NCI-H345 treated with DMSO at 0.1 percent for 48 hours (cell line): ENCODE results near the gene FNBP1L.

Experiments used
- DNase-seq: peaks from one replicate; lab custom pipeline; 2025; ENCODE audit not compliant: unreplicated experiment; lab: John Stamatoyannopoulos, UW

The FNBP1L gene

DNA sequence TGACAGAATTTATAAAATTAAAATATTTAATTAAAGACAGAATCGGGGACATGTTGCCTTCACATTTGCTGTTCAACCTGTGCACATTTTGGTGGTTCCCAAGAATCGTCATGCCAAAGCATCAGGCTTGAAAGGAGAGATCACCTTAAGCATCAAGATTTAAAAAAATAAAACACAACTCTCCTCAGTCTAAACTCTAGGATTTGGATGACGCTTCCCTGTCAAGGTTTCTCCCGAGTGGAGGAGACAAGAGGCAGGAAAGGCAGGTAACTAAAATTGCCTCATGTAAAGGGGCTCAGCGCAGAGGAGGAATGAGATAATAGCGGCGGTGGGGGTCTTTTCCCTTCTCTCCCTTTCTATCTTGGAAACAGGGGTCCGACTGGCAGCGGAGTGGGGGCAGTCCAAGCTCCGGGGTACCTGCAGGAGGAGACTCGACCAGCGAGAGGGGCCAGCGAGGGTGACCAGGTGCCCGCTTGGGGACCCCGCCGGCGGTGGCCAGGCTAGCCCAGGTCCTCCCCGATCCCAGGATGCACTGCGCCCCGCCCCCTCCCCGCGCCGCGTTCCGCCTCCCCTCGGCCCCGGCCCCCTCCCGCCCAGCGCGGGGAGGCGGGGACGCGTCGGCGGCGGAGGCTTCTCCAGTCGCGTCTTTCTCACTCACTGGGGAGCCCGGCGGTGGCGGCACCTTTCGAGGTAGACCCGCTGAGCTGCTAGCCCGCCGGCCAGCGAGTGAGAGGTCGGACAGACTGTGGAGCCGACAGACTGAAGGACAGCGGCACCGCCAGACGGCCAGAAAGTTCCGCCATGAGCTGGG lies at the start of gene FNBP1L:
FNBP1L (plus strand) TSS at position 638 of the 811 bp plus-strand sequence; CDS start at position 802, 164 bp downstream.
- peak; percentile 62 for DNase-seq

DNA sequence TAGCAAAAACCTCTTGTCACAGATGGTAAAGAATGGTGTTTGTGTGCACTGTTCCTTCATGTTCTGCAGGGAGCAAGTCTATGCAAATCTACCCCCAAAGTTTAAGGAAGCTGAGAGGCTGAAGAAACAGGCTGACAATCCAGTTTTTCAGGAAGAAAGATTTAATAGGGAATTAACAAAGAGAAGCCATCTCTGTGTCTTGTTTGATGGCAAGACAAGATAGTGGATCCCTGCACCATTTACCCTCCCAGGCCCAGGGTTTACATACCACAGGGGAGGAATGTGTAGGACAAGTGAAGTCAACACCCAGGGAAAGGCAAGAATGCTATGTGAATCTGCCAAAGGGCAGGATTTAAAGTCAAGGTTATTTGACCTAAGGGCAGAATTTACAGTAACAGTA lies 48.1 kb upstream of the FNBP1L start:
- DNase-seq, result no peak

DNA sequence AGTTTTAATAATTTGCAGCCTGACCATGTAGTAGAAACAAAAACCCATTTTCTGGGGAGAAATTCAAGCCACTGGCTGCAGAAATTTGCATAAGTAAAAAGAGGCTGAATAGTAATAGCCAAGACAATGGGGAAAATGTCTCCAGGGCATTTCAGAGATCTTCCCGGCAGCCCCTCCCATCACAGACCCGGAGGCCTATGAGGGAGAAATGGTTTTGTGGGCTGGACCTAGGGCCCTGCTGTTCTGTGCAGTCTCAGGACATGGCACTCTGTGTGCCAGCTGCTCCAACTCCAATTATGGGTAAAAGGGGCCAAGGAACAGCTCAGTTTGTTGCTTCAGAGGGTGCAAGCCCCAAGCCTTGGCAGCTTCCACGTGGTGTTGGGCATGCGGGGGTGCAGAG lies 39.7 kb upstream of the FNBP1L start:
- no peak for DNase-seq

DNA sequence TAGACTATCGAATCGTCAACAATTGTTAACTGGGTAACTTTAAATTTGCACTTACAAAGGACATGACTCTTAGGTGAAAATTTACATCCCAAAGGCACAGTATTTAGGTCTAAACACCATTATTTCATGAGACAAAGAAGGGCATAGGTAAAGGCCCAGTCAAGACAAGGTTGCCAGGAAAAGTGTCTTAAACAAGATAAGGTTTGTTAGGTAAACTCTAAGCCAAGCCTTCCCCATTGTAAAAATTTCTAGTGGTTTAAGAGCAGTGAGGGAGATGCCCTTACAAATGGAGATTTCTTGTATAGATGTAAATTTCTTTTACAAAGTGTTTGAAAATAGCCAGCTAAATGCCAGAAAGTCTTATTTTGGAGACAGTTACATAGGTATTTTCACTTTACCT lies 36.9 kb upstream of the FNBP1L start:
- DNase-seq, result no peak

DNA sequence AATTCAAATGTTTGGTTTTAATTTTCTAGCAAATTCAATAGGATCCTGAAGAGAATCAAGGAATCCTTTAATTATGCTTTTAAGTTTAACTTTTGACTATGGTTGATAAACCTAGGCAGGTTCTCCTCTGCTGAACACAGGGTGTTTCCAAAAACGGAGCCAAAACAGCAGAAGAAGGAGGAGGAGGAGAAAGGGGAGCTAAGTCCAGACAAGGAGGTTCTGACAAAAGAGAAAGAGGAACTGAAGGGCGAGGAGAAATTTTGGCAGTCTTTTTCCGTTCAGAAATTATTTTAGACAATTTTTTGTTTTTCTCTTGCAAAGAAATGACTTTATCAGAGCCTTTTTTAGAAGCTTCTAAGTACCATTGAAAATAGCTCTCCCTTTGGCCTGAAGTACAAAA lies 33.2 kb upstream of the FNBP1L start:
- DNase-seq, result no peak

DNA sequence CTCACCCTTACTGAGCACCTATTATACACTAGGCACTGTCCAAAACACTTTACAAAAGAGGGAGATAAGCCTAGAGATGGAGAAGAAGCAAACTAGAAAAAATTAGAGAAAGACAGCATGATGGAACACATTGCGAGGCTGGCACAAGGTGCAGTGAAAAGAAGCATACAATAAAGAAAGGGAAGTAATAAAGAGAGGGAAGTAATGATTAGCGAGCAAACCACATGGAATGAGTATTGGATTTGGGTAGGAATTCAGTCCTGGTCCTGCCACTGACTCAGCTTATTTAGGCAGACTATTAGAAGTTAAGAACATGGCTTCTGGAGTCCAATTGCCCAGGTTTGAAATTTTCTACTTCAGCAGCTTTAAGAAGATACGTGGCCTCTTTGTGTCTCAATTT lies 32.6 kb upstream of the FNBP1L start:
- no peak for DNase-seq

DNA sequence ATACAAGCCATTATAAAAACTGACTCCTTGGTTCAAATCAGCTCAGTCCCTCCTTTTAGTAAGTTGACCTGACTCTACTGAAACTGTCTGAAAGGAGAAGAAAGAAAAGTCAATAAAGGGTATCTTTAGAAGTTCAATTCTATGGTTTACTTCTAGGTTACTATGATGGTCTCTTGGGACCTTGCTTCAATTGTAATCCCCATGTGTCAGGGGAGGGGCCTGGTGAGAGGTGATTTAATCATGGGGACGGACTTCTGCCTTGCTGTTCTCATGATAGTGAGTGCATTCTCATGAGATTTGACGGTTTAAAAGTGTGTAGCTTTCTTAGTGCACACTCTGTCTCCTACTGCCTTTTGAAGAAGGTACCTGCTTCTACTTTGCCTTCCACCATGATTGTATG lies 31.7 kb upstream of the FNBP1L start:
- DNase-seq, result no peak

DNA sequence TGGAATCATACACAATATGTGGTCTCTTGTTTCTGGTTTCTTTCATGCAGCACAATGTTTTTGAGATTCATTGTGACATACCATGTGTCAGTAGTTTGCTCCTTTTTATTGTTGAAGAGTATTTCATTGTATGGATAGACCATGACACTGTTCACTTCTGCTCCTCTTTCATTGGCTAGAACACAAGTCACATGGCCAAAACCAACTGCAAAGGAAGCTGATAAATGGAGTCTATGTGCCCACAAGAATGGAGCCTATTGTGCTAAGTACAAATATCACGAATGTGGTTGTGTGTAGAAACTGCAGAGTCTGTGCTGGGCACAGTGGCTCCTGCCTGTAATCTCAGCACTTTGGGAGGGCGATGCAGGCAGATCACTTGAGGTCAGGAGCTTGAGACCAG lies 28.6 kb upstream of the FNBP1L start:
- no peak for DNase-seq

DNA sequence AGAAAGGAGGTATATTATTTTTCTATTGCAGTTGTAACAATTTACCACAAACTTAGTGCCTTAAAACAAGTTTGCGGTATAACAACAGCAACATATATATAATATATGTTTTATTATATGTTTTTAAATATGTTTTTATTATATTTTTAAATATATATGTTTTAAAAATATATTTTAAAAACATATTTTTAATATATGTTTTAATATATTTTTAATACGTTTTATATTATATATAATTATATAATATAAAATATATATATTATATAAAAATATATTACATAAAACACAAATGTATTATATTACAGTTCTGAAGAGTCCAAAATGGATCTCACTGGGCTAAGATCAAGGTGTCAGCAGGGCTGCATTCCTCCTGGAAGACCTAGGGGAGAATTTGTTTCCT lies 27.5 kb upstream of the FNBP1L start:
- DNase-seq, result no peak

DNA sequence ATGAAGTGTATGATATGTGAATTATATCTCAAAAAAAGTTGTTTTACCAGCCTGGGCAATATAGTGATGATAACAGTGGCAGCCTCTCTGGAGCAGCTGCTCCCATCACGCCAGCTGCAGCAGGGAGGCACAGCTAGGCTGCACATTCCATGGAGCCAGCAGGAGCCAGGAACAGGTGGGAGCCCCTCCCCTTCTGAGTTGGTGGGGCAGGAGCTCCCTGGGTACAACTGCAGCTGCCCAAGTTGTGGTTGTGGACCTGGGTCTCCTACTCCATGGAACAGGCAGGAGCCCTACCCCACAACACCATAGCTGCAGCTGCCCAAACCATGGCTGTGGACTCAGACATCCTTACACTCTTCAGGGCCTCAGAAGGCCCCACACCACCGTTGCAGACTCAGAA lies 21.7 kb upstream of the FNBP1L start:
- no peak for DNase-seq

DNA sequence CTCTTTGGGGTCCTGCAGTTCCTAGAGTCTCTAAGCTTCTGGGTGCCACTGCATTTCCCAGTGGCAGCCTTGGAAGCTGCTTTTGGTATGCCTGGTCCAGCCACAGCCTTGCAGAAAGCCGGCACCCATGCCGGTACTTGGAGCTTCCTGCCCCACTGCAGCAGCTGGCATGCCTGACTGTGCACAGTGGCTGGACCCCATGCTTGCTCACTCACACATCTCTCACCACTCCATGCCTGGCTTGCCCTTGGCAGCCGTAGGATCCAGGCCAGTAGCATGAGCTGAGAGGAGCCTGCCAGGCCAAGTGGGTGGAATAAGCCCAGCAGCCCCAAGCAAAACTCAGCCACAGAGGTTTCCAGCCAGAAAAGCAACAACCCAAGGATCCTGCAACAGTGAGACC lies 20.3 kb upstream of the FNBP1L start:
- DNase-seq, result no peak

DNA sequence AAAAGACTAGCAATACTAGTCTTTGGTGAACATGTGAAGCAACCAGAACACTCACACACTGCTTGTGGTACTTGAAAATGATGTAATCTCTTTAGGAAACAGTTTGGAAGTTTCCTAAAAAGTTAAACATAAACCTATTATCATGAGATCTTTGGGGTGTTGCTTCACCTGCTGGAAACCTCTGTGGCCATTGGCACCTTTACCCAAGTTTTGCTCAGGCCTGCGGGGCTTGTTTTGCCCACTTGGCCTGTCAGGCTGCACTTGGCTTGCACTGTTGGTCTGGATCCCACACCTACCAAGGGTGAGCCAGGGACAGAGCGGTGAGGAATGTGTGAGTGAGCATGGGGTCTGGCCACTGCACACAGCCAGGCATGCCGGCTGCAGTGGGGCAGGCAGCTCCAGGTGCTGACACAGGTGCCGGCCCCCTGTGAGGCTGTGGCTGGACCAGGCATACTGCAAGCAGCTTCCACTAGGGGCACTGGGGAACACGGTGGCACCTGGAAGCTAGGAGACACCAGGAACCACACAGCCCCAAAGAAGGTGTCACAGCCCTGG lies 14.4 kb upstream of the FNBP1L start:
- no peak for DNase-seq

DNA sequence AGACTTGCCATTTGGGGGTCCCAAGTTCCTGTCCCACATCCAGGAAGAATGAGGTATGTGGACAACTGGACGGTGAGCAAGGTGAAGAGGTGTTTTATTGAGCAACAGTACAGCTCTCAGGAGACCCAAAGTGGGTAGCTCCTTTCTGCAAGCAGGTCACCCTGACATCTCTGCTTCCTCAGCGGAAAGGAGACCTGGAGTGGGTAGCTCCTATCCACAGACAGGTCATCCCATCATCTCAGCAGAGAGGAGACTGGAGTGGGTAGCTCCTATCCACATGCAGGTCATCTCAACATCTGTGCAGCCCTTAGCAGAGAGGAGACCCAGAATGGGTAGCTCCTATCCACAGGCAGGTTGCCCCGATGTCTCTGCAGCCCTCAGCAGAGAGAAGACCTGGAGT lies 13.8 kb upstream of the FNBP1L start:
- DNase-seq, result no peak

DNA sequence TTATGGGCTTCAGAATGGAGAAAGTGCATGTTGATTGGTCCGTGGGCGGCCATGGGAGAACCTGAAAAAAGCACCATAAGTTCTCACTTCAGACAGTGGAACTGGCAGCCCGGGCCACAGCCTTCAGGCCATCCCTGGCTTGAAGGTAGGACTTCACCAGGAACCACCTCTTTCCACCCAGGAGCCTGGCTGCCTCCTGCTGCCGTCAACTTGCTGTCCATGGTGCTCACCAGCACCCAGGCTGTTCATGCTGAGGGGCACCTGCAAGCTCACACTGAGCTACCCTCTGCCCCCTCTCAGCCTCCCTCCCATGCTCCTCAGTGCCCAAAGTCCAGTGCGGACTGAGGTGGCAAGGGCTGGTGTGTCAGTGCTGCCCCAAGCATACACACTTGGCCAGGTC lies 12.9 kb upstream of the FNBP1L start:
- no peak for DNase-seq

DNA sequence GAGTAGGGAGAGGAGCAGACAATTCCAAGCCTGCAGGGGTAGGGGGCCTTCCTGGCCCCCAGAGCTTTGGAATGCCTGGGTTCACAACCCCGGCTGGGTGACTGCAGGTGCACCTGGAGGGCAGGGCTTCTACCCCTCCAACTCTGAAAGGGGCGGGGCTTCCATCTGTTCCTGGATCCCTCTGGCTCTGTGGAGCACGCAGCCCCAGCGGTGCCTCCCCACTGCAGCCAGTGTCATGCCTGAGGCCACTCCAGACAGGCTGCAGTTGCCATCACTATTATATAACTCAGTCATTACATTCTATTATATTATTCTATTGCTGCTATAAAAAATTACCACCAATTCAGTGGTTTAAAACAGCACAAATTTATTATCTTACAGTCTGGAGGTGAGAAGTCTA lies 12.5 kb upstream of the FNBP1L start:
- DNase-seq, result no peak

DNA sequence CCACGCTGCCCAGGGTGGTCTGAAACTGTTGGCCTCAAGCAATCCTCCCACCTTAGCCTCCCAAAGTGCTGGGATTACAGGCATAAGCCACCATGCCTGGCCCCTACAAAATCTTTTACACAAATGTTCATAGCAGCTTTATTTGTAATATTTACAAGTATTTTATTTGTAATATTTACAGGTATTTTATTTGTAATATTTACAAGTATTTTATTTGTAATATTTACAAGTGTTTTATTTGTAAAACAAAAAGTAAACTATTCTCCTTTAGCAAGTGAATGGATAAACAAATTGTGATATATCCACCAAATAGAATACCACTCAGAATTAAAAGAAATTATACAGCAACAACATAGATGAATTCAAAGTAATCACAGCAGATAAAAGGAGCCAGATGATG lies 11.4 kb upstream of the FNBP1L start:
- DNase-seq, result no peak

DNA sequence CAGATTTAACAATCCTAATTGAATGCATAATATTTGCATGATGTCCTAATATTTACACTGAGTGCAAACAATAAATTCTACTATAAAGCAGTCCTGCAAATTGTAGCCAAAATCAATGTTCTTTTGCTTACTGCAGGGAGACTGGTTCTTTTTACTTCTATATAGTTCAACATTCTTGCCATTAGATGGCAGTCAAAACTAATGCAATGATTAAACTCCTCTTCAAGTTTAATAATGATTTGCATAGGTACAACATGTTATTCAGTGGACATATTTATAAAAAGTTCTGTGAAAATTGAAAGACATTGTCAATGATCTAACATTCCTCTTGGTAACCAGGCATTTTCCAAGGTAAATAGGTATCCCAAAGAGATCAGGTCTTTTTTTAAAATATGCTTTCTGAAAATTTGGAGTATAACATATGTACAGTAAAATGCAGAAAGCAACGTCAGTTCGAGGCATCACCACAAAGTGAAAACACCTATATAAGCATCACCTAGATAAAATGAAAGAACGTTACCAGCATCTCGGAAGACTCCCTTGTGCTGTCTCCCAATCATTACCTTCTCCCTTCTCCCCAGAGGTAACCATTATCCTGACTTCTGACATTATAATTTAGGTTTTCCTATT lies 9.8 kb upstream of the FNBP1L start:
- DNase-seq, result peak; percentile 29

DNA sequence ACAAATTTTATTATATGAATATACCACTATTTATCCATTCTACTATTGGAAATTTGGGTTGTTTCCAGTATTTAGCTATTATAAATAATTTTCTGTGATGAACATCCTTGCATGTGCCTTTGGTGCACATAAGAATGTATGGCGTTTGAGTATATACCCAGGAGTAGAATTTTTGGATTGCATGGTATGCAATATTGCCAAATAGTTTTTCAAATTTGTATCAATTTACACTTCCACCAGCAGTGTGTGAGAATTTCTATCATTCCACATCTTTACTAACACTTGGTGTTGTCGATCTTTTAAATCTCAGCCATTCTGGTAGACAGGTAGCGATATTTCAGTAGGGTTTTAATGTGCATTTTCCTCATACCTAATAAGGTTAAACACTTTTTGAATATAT lies 9.2 kb upstream of the FNBP1L start:
- DNase-seq, result no peak

DNA sequence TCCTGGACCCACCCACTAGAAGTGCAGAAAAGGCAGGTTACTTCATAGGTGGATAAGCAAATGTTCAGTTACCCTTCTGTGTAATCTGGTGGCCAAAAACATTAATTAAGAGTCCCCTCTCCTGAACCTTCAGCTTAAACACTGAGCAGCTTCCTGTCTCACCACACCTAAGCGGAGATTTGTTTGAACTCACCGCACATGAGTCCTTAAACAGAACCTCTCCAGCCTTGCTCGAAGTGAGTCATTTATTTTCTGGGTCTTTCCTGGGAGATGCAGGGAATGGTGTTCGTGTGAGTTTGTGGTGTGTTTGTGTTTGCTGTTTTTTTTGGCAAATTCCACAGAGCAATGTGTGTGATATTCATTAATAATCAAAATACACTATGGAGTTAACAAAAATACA lies 7.6 kb upstream of the FNBP1L start:
- no peak for DNase-seq

DNA sequence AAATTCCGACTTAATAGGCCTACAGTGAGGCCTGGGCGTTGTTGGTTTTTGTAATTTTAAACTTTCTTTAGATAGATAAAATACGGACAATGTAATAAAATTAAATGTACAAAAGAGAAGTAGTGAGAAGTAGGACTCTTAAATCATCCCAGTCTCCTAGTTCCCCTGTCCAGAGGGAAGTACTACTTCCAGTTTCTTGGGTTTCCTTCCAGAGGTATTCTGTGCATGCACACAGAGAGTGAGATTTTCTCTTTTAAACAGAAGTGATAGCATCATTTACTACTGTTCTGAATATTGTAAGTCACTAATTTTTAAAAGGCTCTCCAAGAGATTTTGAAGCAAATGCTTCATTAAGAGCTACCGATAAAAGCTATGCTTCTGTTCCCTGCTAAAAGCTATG lies 7.2 kb upstream of the FNBP1L start:
- DNase-seq, result no peak

DNA sequence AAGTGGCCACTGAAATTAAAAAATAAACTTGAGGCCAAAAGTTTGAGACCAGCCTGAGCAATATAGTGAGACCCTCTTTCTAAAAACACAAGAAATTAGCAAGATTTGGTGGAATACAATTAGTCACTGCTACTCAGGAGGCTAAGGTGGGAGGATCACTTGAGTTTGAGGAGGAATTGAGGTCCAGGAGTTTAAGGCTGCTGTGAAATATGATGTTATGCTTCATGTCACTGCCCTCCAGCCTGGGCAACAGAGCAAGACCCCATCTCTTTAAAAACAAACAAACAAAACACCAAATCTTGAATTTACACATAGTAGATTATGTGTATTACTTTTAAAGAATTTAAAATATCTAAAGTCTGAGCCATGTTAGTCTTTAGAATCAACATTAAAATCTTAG lies 6.3 kb upstream of the FNBP1L start:
- no peak for DNase-seq

DNA sequence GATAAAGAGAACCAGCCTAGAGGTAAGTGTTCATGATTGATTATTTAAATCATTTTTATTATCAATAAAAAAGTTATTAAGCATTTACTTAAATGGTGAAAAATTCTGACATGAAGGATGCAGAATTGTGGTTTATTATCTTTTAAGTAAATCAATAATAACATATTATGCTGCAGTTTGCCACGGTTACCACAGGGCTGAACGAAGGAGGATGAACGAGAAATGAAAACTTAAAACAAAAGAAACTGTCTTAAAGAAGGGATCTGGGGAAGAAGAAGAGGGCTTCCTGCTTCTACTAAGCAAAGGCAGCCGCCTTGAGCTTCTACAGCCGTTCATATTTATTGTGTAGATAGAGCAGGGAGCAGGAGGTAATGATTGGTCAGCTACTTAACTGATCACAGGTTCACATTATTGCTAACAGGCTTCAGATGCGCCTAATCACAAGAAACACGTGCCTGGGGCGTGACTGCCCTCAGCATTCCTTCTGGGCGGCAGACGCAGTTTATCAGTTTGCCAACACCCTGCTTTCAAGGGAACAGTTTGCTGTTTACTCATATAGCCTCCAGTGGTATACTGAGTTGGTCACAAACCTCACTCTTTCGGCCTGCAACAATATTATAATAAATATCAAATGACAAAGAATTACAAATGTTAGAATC lies 5.8 kb upstream of the FNBP1L start:
- no peak for DNase-seq
